ENCODE data around the gene PPCDC.

GRCh38 chr15:75050283-75050682, 26.9 kb downstream of the PPCDC start:
- TF ChIP-seq CTCF (conservative IDR thresholded peaks at IDR 0.05; ENCODE audit: low read length) = no peak
- TF ChIP-seq EZH2phosphoT487 (IDR thresholded peaks at IDR 0.05; ENCODE audit: borderline replicate concordance) = no peak
